ENCODE data around the gene PRKCZ. TPM values are rescaled to one million over a fixed set of nuclear protein-coding genes. Genes with fewer than 3 reads are reported as not detected.

The PRKCZ gene
- total and polyA plus RNA-seq, 9 of the 15 experiments (the other 6 are each of a cell fraction or from before 2014, with no cell fraction given), result 0.07 to 3.1 (median 1.3) TPM

- no TSS peak for BruUV-seq (replicated peaks)
- no peaks in the 10 kb centered on the region for H4K20me1 ChIP-seq (replicated peaks; ENCODE audit: control insufficient read depth, insufficient read depth, low read length)
- peak overlapping the region in 1 of 2 experiments; percentile 36; a peak in 1 of 4 replicates for H3K9ac ChIP-seq (ENCODE audit: insufficient read depth in 1 of 2, low read depth in 2 of 2, low read length in 2 of 2)
- peaks cover 0 to 13% of the 10 kb centered on the region in 2 experiments; a peak in 1 of 5 replicates for H3K4me1 ChIP-seq (replicated peaks in 1 of 2; ENCODE audit: control insufficient read depth in 2 of 2, insufficient read depth in 2 of 2, low read length in 2 of 2)
- no peak overlapping the region for H3K4me2 ChIP-seq (ENCODE audit: insufficient read depth, low read length)
- WGBS (ENCODE audit: insufficient coverage, low coverage, missing lambda C conversion rate), result under 1% methylated on average over 21 of the region's 21 CpGs
- H3K9me1 ChIP-seq (ENCODE audit: control insufficient read depth, insufficient read depth, low read length), result no peaks in the 10 kb centered on the region
- DNase-seq (ENCODE audit: extremely low read depth in 1 of 4, low spot score in 3 of 4) (no peak), ATAC-seq (no peak), FAIRE-seq (no peak)
- no peaks in the 10 kb centered on the region; the same call in 1 of the 2 replicates for H3K9me3 ChIP-seq (replicated peaks; ENCODE audit: control insufficient read depth, insufficient read depth, low read depth, low read length)
- H2AFZ ChIP-seq (ENCODE audit: low read depth, low read length), result no peak overlapping the region
- ChIA-PET CTCF (ENCODE audit: low intra/inter-chr PET ratio) (no interaction called here), POLR2A (no interaction called here)
- H3K27me3 ChIP-seq (ENCODE audit: control insufficient read depth in 2 of 2, insufficient read depth in 2 of 2, low read length in 2 of 2), result peaks cover 70 to 96% of the 10 kb centered on the region in 2 experiments
- no peaks in the 10 kb centered on the region for H3K79me2 ChIP-seq (ENCODE audit: control insufficient read depth, insufficient read depth, low read length)
- no peak overlapping the region for H3K4me3 ChIP-seq
- H3K27ac ChIP-seq (ENCODE audit: extremely low read depth, low read depth, low read length), result no peak overlapping the region
- no peaks in the 10 kb centered on the region for H3K36me3 ChIP-seq (ENCODE audit: control insufficient read depth, insufficient read depth, low read length)
- in situ Hi-C loops (cut with MboI), result no loop called here
- intact Hi-C loops (cut with micrococcal nuclease), result no loop called here
- no peak for TF ChIP-seq ETV6 (IDR thresholded peaks at IDR 0.05; ENCODE audit: borderline replicate concordance in 1 of 2, low read depth in 2 of 2, low read length in 1 of 2)
- no peak for TF ChIP-seq ETV6 (CRISPR knock-in tag; IDR thresholded peaks at IDR 0.05; ENCODE audit: borderline replicate concordance)
- TF ChIP-seq XRCC4 (IDR thresholded peaks at IDR 0.05; ENCODE audit: extremely low read depth, insufficient read depth, insufficient read length), result no peak
- TF ChIP-seq ARNT (IDR thresholded peaks at IDR 0.05), result no peak
- TF ChIP-seq POLR2G (IDR thresholded peaks at IDR 0.05; ENCODE audit: low read depth, low read length), result no peak
- no peak for TF ChIP-seq RREB1 (CRISPR knock-in tag; IDR thresholded peaks at IDR 0.05)
- TF ChIP-seq DACH1 (IDR thresholded peaks at IDR 0.05; ENCODE audit: partially characterized antibody), result no peak
- no peak for TF ChIP-seq ZNF77 (CRISPR knock-in tag; IDR thresholded peaks at IDR 0.05)
- TF ChIP-seq CBX2 (IDR thresholded peaks at IDR 0.05; ENCODE audit: insufficient read depth, low read length, poor library complexity, severe bottlenecking), result no peak
- no peak for TF ChIP-seq SMARCA5 (IDR thresholded peaks at IDR 0.05)
- no peak for TF ChIP-seq ZBTB12 (CRISPR knock-in tag; IDR thresholded peaks at IDR 0.05)
- no peak for TF ChIP-seq PRPF4 (IDR thresholded peaks at IDR 0.05; ENCODE audit: insufficient read depth, low read depth, low read length, poor library complexity, severe bottlenecking)
- no peak for TF ChIP-seq KAT2B (IDR thresholded peaks at IDR 0.05; ENCODE audit: low read depth, low read length)
Measured at GRCh38 chr1:2154022-2154421, 103.8 kb downstream of the PRKCZ start.
